GM12873 (cell line): Measurements from ENCODE around the gene DENND1A.

Source experiments
- TF ChIP-seq, protein P1 (sequence below): IDR thresholded peaks from 2 replicates; pipeline ENCODE4 v1.5.1; 2012; ENCODE audit warnings: low read depth, mild to moderate bottlenecking, moderate library complexity, low read length, control low read depth; ENCODE audit not compliant: insufficient read depth; ENCODE audit errors: missing control alignments

DENND1A gene

DNA sequence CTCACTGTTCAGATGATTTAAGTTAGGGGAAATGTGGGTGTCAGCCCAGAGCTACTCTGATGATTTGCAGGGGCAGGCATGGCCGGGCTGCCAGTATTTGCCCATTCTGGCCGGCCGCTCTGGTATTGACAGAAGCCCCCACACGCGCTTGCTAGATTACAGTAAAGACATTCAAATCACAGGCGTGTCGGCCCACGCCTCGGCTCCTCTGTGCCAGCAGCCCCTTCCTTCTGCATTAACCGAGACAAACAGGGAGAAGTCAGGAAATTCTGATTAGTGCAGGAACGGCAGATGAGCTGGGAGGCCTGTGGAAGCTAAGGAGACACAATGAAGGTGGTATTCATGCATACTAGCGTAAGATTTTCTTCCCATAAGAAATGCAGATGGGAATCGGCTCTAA lies 460.6 kb downstream of the DENND1A start:
- TF ChIP-seq, protein P1, sequence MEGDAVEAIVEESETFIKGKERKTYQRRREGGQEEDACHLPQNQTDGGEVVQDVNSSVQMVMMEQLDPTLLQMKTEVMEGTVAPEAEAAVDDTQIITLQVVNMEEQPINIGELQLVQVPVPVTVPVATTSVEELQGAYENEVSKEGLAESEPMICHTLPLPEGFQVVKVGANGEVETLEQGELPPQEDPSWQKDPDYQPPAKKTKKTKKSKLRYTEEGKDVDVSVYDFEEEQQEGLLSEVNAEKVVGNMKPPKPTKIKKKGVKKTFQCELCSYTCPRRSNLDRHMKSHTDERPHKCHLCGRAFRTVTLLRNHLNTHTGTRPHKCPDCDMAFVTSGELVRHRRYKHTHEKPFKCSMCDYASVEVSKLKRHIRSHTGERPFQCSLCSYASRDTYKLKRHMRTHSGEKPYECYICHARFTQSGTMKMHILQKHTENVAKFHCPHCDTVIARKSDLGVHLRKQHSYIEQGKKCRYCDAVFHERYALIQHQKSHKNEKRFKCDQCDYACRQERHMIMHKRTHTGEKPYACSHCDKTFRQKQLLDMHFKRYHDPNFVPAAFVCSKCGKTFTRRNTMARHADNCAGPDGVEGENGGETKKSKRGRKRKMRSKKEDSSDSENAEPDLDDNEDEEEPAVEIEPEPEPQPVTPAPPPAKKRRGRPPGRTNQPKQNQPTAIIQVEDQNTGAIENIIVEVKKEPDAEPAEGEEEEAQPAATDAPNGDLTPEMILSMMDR: no peak

DNA sequence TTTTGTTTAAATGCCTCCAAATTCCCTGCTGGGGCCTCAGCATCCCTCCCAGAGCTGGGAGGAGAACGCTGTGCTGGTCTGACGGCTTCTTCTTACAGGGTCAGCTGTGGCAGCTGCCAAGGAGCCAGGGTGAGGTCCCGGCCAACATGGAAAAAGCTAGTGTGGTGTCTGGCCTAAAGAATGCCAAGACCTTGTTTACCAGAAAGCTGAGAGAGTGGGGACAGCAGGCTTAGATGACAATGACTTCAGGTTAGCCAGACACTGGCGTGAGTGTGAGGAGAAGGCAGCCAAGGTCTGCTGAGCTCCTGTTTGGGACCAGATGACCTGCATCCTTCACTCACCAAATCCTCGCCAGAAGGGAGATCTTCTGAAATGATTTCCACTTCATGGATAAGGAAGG lies 461.4 kb downstream of the DENND1A start:
- TF ChIP-seq, protein P1: no peak

DNA sequence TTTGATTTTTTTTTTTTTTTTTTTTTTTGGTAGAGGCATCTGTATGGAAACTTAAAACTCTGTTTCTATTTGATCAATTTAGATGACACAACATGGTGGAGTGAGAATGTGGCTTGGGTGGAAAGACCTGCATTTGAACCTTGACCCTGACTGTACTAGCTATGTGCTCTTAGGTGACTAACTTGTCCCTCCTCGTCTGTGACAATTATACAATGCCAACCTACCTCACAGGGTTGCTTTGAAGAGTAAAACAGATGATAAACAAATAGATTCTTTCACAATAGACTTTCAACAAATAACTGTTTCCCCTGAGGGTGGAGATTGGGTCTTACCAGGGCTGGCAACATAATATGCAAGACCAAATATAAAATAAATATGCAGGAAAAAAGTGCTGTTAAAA lies 464.6 kb downstream of the DENND1A start:
- TF ChIP-seq, protein P1: no peak

DNA sequence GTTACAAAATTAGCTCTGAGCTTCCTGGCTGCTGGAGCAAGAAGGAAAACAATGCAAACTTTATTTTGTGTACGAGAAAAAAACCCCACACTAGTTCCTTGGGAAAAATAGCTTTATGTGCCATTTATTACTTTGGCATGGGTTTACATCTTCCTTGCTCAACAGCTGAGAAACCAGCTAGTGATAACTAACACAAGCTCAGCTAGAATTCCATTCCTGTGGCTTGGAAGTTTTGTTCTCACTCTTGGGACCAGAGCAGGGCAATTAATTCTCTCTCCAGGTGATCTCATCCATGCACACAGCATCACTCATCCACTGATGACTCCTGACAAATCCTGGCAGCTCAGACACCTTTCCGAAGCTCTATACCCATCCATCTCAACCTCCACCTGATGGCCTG lies 469.8 kb downstream of the DENND1A start:
- TF ChIP-seq, protein P1: no peak

DNA sequence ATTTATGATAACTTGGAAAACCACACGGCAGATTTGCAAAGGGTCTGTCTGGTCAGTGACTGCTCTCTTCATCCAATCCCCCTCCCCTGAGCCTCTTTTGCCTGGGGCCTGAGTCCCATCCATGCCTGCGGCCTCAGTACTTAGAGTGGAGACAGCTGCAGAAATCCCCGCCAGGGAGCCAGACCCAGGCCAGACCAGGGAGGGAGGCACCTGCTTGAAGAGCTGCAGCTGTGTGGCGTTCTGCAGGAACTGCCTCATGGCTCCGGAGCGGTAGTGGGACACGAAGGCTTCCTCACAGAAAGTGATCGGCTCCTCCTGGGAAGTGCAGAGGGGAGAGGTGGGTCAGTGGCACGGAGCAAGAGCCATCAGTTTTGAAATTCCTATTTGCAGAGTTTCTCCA lies 472.3 kb downstream of the DENND1A start:
- TF ChIP-seq, protein P1: no peak

DNA sequence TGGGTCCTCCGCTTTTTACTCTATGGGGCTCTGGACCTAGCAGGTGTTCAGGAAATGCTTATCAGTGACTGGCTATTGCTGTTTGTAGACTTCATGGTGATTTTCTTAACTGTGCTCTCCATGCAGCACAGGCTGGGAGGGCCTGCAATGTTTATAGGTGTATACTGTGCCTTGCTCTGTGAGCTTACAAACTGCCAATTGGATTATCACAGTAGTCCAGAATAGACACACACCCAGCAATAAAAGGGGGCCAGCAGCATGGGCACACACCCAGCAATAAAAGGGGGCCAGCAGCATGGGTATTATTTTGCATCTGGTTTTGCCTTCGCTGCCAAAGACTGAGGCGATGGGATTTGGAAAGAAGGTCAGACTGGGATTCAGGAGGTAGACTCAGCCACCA lies 473.9 kb downstream of the DENND1A start:
- TF ChIP-seq, protein P1: no peak

DNA sequence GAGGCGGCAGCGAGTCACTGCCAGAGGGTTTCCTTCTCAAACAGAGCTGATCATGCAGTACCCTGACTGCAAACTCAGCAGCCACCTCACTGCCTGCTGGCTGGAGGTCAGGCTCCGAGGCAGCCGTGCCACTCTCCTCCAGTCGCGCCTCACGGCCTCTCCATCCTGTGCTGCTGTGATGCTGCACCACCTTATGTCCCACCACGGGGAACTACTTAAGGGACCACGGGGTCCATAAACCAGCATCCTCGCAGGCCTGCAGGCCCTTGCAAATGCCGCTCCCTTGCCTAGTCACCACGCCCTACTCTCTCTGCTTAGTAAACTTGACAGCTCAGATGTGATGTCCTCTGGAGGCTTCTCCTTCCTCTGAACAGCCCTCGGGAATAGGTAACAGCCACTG lies 474.7 kb downstream of the DENND1A start:
- TF ChIP-seq, protein P1: no peak

DNA sequence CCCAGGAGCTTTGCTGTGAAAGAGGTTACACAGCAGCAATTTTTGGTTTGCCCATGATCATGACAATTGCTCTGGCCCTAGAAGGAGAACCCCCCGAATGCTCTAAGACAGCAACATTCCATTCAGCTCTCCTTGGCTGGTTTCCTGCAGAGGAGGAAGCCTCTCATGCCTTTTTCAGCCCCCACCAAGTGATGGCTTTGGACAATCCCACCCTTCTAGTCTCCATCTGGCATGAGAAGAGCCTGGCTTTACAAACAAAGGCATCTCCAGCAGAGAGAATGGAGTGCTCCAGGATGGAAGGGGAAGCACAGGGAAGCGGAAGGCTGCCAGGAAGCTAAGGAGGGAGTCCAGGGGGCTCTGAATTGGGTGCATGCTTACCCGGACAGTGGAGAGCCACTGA lies 475.6 kb downstream of the DENND1A start:
- TF ChIP-seq, protein P1: no peak
